GM23338 (cell line): ENCODE measurements around the gene KSR2. TPM values are rescaled to one million over a fixed set of nuclear protein-coding genes. Genes with fewer than 3 reads are reported as not detected.

Source experiments
- ATAC-seq: fragments of 200-7000 bp; cut with Tn5 transposase; 3 replicates; pipeline ENCODE4 v1.9.1; 2020
- DNase-seq: peaks from one replicate; pipeline ENCODE4 v3.0.0-alpha.2; 2015; ENCODE audit warnings: low spot score
- H2AFZ ChIP-seq: fragments of 200-600 bp; sonication (generic); 2 replicates; pipeline ENCODE4 v1.8.0; 2016; ENCODE audit warnings: antibody characterized with exemption, mild to moderate bottlenecking, moderate library complexity
- H3F3A ChIP-seq: fragments of 200-600 bp; sonication (generic); replicated peaks from 2 replicates; pipeline ENCODE4 v1.8.0; 2017; ENCODE audit warnings: antibody characterized with exemption, mixed run types, low read depth
- H3K27ac ChIP-seq: fragments of 200-600 bp; sonication (generic); 2 replicates; pipeline ENCODE4 v1.6.1; 2016; ENCODE audit warnings: low read depth
- H3K27me3 ChIP-seq: fragments of 200-600 bp; sonication (generic); 2 replicates; pipeline ENCODE4 v1.8.0; 2016; ENCODE audit warnings: mild to moderate bottlenecking, mixed run types, moderate library complexity; ENCODE audit not compliant: insufficient read depth
- H3K36me3 ChIP-seq: fragments of 200-600 bp; sonication (generic); 2 replicates; pipeline ENCODE4 v1.8.0; 2016; ENCODE audit warnings: mild to moderate bottlenecking; ENCODE audit not compliant: insufficient read depth
- H3K4me1 ChIP-seq: fragments of 200-600 bp; sonication (generic); 2 replicates; pipeline ENCODE4 v1.8.0; 2016; ENCODE audit warnings: mild to moderate bottlenecking, moderate library complexity; ENCODE audit not compliant: insufficient read depth
- H3K4me2 ChIP-seq: fragments of 200-600 bp; sonication (generic); 2 replicates; pipeline ENCODE4 v1.7.1; 2017; ENCODE audit warnings: mixed run types
- H3K4me3 ChIP-seq: fragments of 200-600 bp; sonication (generic); 2 replicates; pipeline ENCODE4 v1.6.1; 2016; ENCODE audit warnings: mixed run types
- H3K79me2 ChIP-seq: fragments of 200-600 bp; sonication (generic); replicated peaks from 2 replicates; pipeline ENCODE4 v1.8.0; 2017; ENCODE audit warnings: mild to moderate bottlenecking; ENCODE audit not compliant: insufficient read depth
- H3K9me2 ChIP-seq: fragments of 200-600 bp; sonication (generic); 2 replicates; pipeline ENCODE4 v1.8.0; 2017; ENCODE audit not compliant: insufficient read depth
- H4K20me1 ChIP-seq: fragments of 200-600 bp; sonication (generic); replicated peaks from 2 replicates; pipeline ENCODE4 v1.8.0; 2017; ENCODE audit warnings: mild to moderate bottlenecking; ENCODE audit not compliant: insufficient read depth
- H3K27ac Mint-ChIP-seq: 2 replicates; pipeline ENCODE4 v1.8.0; 2020; ENCODE audit warnings: inconsistent platforms, mild to moderate bottlenecking, moderate library complexity, mixed read lengths
- H3K27me3 Mint-ChIP-seq: 3 replicates; pipeline ENCODE4 v1.8.0; 2022; ENCODE audit warnings: low read depth, mild to moderate bottlenecking, moderate library complexity, mixed read lengths, inconsistent platforms; ENCODE audit not compliant: insufficient read depth, poor library complexity
- H3K36me3 Mint-ChIP-seq: 3 replicates; pipeline ENCODE4 v1.8.0; 2021; ENCODE audit warnings: low read depth, mild to moderate bottlenecking, inconsistent platforms, moderate library complexity, mixed read lengths
- H3K4me1 Mint-ChIP-seq: 3 replicates; pipeline ENCODE4 v1.8.0; 2020; ENCODE audit warnings: mild to moderate bottlenecking, inconsistent platforms, mixed read lengths
- H3K4me3 Mint-ChIP-seq: 3 replicates; pipeline ENCODE4 v1.8.0; 2021; ENCODE audit warnings: moderate library complexity, mild to moderate bottlenecking, inconsistent platforms, mixed read lengths
- H3K9me3 Mint-ChIP-seq: 3 replicates; pipeline ENCODE4 v1.8.0; 2020; ENCODE audit warnings: moderate library complexity, mild to moderate bottlenecking, inconsistent platforms, mixed read lengths
- CTCF ChIP-seq, 2 experiments: fragments of 200-600 bp in 1 of 2; sonication (generic) in 1 of 2; conservative IDR thresholded peaks; 2 replicates each; pipeline versions ENCODE4 v1.5.1 to v1.6.1; 2016 to 2017; ENCODE audit warnings: antibody characterized with exemption in 2 of 2, low read depth in 2 of 2, mild to moderate bottlenecking in 2 of 2, moderate library complexity in 1 of 2
- JUNB ChIP-seq: IDR thresholded peaks from one replicate; pipeline ENCODE4 v1.6.1; 2016; ENCODE audit warnings: antibody characterized with exemption; ENCODE audit not compliant: unreplicated experiment
- NANOG ChIP-seq: IDR thresholded peaks from 2 replicates; pipeline ENCODE4 v1.6.1; 2016; ENCODE audit warnings: antibody characterized with exemption, borderline replicate concordance
- ZNF114 ChIP-seq: fragments of 250-450 bp; sonication (Bioruptor Pico); IDR thresholded peaks from 2 replicates; pipeline ENCODE4 v1.5.0; 2020; ENCODE audit warnings: mild to moderate bottlenecking, moderate library complexity
- ZNF331 ChIP-seq: fragments of 250-450 bp; sonication (Bioruptor Pico); IDR thresholded peaks from 2 replicates; pipeline ENCODE4 v1.5.0; 2020; ENCODE audit warnings: low read depth, mild to moderate bottlenecking, moderate library complexity
- polyA plus RNA-seq: library from polyadenylated mRNA; unstranded; fragments of >200 nt; fragmentation: Nextera tagmentation; extraction: Ambion mirVana; gene quantifications from 2 replicates; pipeline ENCODE4 v1.2.1, GENCODE V29; 2016
- total RNA-seq: library from RNA; depleted of rRNA; stranded (reverse); fragments of >200 nt; shearing (Covaris generic); gene quantifications from 2 replicates; pipeline ENCODE4 v1.2.3, GENCODE V29; 2014
- TF ChIP-seq, protein P1 (sequence below): fragments of 250-450 bp; sonication (Bioruptor Pico); IDR thresholded peaks from 2 replicates; pipeline ENCODE4 v1.5.0; 2020; ENCODE audit warnings: mild to moderate bottlenecking, moderate library complexity
- TF ChIP-seq, protein P2 (sequence below): IDR thresholded peaks from 2 replicates; pipeline ENCODE4 v1.6.1; 2016; ENCODE audit warnings: antibody characterized with exemption

The KSR2 gene
- total and polyA plus RNA-seq, 2 experiments from 2014 or later = 1.1 to 2.7 TPM

- Mint-ChIP-seq H3K9me3 (peaks cover 4% of the 10 kb centered on the region; the same call in 2 of the 3 replicates), H3K4me3 (no peak overlapping the region), H3K4me1 (peaks cover 13% of the 10 kb centered on the region), H3K27ac (no peak overlapping the region), H3K36me3 (no peaks in the 10 kb centered on the region), H3K27me3 (peaks cover 9% of the 10 kb centered on the region)
- H3K36me3 ChIP-seq = no peaks in the 10 kb centered on the region
- H3K79me2 ChIP-seq = no peaks in the 10 kb centered on the region
- no peak overlapping the region for H3K27ac ChIP-seq
- no peaks in the 10 kb centered on the region for H3K27me3 ChIP-seq
- H4K20me1 ChIP-seq = 0 out of 2 replicates have a peak, but pooled peaks cover 7% of the 10 kb centered on the region
- H3K4me2 ChIP-seq = no peak overlapping the region
- H3K4me3 ChIP-seq = no peak overlapping the region
- peaks cover 4% of the 10 kb centered on the region; the same call in 1 of the 2 replicates for H3K4me1 ChIP-seq
- ATAC-seq = no peak
- TF ChIP-seq ZNF114 = no peak
- TF ChIP-seq, protein P1, sequence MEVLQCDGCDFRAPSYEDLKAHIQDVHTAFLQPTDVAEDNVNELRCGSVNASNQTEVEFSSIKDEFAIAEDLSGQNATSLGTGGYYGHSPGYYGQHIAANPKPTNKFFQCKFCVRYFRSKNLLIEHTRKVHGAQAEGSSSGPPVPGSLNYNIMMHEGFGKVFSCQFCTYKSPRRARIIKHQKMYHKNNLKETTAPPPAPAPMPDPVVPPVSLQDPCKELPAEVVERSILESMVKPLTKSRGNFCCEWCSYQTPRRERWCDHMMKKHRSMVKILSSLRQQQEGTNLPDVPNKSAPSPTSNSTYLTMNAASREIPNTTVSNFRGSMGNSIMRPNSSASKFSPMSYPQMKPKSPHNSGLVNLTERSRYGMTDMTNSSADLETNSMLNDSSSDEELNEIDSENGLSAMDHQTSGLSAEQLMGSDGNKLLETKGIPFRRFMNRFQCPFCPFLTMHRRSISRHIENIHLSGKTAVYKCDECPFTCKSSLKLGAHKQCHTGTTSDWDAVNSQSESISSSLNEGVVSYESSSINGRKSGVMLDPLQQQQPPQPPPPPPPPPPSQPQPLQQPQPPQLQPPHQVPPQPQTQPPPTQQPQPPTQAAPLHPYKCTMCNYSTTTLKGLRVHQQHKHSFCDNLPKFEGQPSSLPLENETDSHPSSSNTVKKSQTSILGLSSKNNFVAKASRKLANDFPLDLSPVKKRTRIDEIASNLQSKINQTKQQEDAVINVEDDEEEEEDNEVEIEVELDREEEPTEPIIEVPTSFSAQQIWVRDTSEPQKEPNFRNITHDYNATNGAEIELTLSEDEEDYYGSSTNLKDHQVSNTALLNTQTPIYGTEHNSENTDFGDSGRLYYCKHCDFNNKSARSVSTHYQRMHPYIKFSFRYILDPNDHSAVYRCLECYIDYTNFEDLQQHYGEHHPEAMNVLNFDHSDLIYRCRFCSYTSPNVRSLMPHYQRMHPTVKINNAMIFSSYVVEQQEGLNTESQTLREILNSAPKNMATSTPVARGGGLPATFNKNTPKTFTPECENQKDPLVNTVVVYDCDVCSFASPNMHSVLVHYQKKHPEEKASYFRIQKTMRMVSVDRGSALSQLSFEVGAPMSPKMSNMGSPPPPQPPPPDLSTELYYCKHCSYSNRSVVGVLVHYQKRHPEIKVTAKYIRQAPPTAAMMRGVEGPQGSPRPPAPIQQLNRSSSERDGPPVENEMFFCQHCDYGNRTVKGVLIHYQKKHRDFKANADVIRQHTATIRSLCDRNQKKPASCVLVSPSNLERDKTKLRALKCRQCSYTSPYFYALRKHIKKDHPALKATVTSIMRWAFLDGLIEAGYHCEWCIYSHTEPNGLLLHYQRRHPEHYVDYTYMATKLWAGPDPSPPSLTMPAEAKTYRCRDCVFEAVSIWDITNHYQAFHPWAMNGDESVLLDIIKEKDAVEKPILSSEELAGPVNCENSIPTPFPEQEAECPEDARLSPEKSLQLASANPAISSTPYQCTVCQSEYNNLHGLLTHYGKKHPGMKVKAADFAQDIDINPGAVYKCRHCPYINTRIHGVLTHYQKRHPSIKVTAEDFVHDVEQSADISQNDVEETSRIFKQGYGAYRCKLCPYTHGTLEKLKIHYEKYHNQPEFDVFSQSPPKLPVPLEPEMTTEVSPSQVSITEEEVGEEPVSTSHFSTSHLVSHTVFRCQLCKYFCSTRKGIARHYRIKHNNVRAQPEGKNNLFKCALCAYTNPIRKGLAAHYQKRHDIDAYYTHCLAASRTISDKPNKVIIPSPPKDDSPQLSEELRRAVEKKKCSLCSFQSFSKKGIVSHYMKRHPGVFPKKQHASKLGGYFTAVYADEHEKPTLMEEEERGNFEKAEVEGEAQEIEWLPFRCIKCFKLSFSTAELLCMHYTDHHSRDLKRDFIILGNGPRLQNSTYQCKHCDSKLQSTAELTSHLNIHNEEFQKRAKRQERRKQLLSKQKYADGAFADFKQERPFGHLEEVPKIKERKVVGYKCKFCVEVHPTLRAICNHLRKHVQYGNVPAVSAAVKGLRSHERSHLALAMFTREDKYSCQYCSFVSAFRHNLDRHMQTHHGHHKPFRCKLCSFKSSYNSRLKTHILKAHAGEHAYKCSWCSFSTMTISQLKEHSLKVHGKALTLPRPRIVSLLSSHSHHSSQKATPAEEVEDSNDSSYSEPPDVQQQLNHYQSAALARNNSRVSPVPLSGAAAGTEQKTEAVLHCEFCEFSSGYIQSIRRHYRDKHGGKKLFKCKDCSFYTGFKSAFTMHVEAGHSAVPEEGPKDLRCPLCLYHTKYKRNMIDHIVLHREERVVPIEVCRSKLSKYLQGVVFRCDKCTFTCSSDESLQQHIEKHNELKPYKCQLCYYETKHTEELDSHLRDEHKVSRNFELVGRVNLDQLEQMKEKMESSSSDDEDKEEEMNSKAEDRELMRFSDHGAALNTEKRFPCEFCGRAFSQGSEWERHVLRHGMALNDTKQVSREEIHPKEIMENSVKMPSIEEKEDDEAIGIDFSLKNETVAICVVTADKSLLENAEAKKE (CRISPR knock-in tag) = no peak
- TF ChIP-seq CTCF (conservative IDR thresholded peaks at IDR 0.05; ENCODE audit: low read depth in 2 of 2) = no peak
- TF ChIP-seq, protein P2, sequence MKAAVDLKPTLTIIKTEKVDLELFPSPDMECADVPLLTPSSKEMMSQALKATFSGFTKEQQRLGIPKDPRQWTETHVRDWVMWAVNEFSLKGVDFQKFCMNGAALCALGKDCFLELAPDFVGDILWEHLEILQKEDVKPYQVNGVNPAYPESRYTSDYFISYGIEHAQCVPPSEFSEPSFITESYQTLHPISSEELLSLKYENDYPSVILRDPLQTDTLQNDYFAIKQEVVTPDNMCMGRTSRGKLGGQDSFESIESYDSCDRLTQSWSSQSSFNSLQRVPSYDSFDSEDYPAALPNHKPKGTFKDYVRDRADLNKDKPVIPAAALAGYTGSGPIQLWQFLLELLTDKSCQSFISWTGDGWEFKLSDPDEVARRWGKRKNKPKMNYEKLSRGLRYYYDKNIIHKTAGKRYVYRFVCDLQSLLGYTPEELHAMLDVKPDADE = no peak
- TF ChIP-seq NANOG = no peak
- TF ChIP-seq JUNB = no peak
- TF ChIP-seq ZNF331 (CRISPR knock-in tag) = no peak
- H3K9me2 ChIP-seq = no peaks in the 10 kb centered on the region
- H3F3A ChIP-seq = no peaks in the 10 kb centered on the region
- no peak for DNase-seq
- H2AFZ ChIP-seq = no peak overlapping the region
Measured at GRCh38 chr12:117872546-117873169, 96.1 kb downstream of the KSR2 start.
